GM10248 (cell line): ENCODE measurements around the gene MAP3K7.

Source experiments
- CTCF ChIA-PET: fragments of 300-600 bp; sonication (Branson Sonifier 250); formaldehyde crosslinking; extraction: SDS; loops from one replicate; lab custom pipeline; 2021; ENCODE audit warnings: antibody characterized with exemption; lab: Yijun Ruan, JAX
- POLR2A ChIA-PET: fragments of 350-650 bp; sonication (Branson Sonifier 250); formaldehyde crosslinking; extraction: SDS; loops from one replicate; lab custom pipeline; 2020; ENCODE audit warnings: antibody characterized with exemption; lab: Yijun Ruan, JAX
- DNase-seq: peaks from one replicate; pipeline ENCODE4 v3.0.0; 2012; ENCODE audit errors: extremely low spot score
- CTCF ChIP-seq: IDR thresholded peaks from 2 replicates; pipeline ENCODE4 v1.5.1; 2012; ENCODE audit warnings: mild to moderate bottlenecking, low read depth; ENCODE audit errors: extremely low read depth, missing control alignments, control extremely low read depth

Gene MAP3K7

GRCh38 chr6:90586836-90587638 is at the start of gene MAP3K7:
Gene MAP3K7, minus strand, starts transcription at chr6:90587072. Its CDS starts 189 bp downstream, at chr6:90586883.
- ChIA-PET POLR2A (no interaction called here), CTCF (interaction anchor here (1.0 to 1.7 kb wide), 2 partner anchors 9 to 12 kb away, joined by 4 read pairs; no protein-coding TSS in a partner anchor)
- no peak for TF ChIP-seq CTCF
- peak; percentile 83 for DNase-seq

GRCh38 chr6:90631046-90631445 is 44.2 kb upstream of the MAP3K7 start:
- DNase-seq: no peak
- POLR2A ChIA-PET: no interaction called here
- TF ChIP-seq CTCF: no peak
- CTCF ChIA-PET: interaction anchor here (1.7 kb wide), 1 partner anchor 19 kb away, joined by 8 read pairs; no protein-coding TSS in a partner anchor

GRCh38 chr6:90621581-90621980 is 34.7 kb upstream of the MAP3K7 start:
- DNase-seq: no peak
- no peak for TF ChIP-seq CTCF
- ChIA-PET CTCF (interaction anchor here (1.6 kb wide), 1 partner anchor 13 kb away, joined by 6 read pairs; no protein-coding TSS in a partner anchor), POLR2A (no interaction called here)

GRCh38 chr6:90619221-90619620 is 32.3 kb upstream of the MAP3K7 start:
- ChIA-PET CTCF (interaction anchor here (0.8 to 2.0 kb wide), 6 partner anchors 8 to 182 kb away, joined by 3 to 8 read pairs (median 4); no protein-coding TSS in a partner anchor), POLR2A (no interaction called here)
- no peak for TF ChIP-seq CTCF
- no peak for DNase-seq

- TF ChIP-seq CTCF: no peak
- POLR2A ChIA-PET: no interaction called here
- DNase-seq: no peak
- CTCF ChIA-PET: interaction anchor here (2.4 to 2.7 kb wide), 2 partner anchors 10 to 20 kb away, joined by 8 to 9 read pairs; no protein-coding TSS in a partner anchor
These were observed 25.4 kb upstream of the MAP3K7 start for GRCh38 chr6:90612313-90612680.

GRCh38 chr6:90611543-90612312 is 24.9 kb upstream of the MAP3K7 start:
- CTCF ChIA-PET: interaction anchor here (1.3 to 2.7 kb wide), 5 partner anchors 8 to 45 kb away, joined by 3 to 9 read pairs (median 8); no protein-coding TSS in a partner anchor
- TF ChIP-seq CTCF: no peak
- DNase-seq: no peak
- POLR2A ChIA-PET: no interaction called here
